Spleen (tissue), 7 donors: ENCODE results near the gene B4GALT2.

Experiments
- CTCF ChIP-seq, 11 experiments: fragments of 200-600 bp in 7 of 11; fragments of 450-650 bp in 4 of 11; sonication (generic) in 4 of 11; IDR thresholded peaks in 8 of 11; conservative IDR thresholded peaks in 3 of 11; 1 replicate in 7 of 11; 2 replicates in 4 of 11; pipeline versions ENCODE4 v1.4.0 to v1.8.0; 2016 to 2021; ENCODE audit warnings: antibody characterized with exemption in 11 of 11, inconsistent platforms in 4 of 11, mild to moderate bottlenecking in 1 of 11
- POLR2AphosphoS5 ChIP-seq, 3 donors: sonication (generic); formaldehyde crosslinking; IDR thresholded peaks; one replicate each; pipeline ENCODE4 v1.5.1; 2017; ENCODE audit warnings: antibody characterized with exemption in 3 of 3
- donor health status: DM: no; HTN: no; CAD: no; lungs with moderate emphysema.
- donor health status: DM: no; HTN: no; CAD: no.
- donor health status: DM: no; HTN: no; CAD: no.

GRCh38 chr1:43962324-43962723 lies 16.7 kb upstream of the B4GALT2 start:
- TF ChIP-seq CTCF (IDR thresholded peaks at IDR 0.05 in 8 of 11, conservative IDR thresholded peaks at IDR 0.05 in 3 of 11) (no peak), POLR2AphosphoS5 (IDR thresholded peaks at IDR 0.05) (no peak)
